PFSK-1 (cell line): ENCODE results near the gene TRIP11.

ENCODE experiments used
- POLR2AphosphoS5 ChIP-seq: IDR thresholded peaks from 2 replicates; pipeline ENCODE4 v1.6.1; 2012; ENCODE audit warnings: low read depth, mild to moderate bottlenecking, control low read depth, low read length, moderate library complexity
- TAF1 ChIP-seq: IDR thresholded peaks from 2 replicates; pipeline ENCODE4 v1.6.1; 2012; ENCODE audit warnings: low read length, control low read depth, borderline replicate concordance; ENCODE audit not compliant: insufficient read depth
- TF ChIP-seq, protein P1 (sequence below), 2 experiments: IDR thresholded peaks; 2 replicates each; pipeline versions ENCODE4 v1.6.1 to v1.8.0; 2011 to 2012; ENCODE audit warnings: low read depth in 2 of 2, low read length in 2 of 2, control low read depth in 1 of 2, inconsistent platforms in 1 of 2, mild to moderate bottlenecking in 1 of 2, moderate library complexity in 1 of 2; ENCODE audit not compliant: insufficient read depth in 1 of 2

DNA sequence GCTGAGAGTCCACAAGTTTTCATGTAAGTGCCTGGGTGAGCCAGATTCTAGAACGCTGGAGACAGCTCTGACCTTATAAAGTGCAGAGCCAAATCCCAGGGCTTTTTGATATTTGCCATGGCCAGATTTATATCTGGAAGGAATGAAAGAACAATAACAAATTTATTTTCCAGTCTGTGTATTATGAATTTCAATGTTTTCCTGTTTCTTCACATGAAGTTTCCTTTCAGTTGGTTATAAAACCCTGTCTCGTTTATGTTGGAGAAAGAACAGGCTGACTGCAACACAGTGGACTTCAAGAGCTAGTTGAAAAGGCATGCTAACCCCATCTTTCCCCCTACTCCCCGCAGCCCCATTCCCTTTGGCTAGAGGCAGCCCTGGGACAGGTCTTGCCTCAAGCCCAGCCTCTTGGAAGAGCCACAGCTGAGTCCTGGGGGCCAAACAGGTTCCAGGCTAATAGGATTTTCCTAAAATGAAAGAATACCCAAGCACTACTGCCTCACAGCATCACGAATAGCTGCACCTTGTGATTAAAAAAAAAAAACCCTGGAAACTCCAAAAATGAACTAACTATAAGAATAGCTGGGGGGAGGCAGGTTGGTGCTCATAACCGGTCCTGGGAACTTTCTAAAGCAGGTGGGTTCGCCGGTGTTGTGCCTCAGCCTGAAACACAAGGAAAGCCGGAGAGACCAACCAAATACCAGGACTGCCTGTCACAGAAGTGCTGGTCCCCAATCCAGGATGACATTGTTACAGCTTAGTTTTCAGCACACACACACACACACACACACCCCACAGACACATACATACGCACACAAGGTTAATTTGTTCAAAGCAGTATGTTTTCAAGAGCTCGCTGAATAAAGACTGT, 93.9 kb downstream of the TRIP11 start:
- no peak for TF ChIP-seq TAF1
- TF ChIP-seq, protein P1, sequence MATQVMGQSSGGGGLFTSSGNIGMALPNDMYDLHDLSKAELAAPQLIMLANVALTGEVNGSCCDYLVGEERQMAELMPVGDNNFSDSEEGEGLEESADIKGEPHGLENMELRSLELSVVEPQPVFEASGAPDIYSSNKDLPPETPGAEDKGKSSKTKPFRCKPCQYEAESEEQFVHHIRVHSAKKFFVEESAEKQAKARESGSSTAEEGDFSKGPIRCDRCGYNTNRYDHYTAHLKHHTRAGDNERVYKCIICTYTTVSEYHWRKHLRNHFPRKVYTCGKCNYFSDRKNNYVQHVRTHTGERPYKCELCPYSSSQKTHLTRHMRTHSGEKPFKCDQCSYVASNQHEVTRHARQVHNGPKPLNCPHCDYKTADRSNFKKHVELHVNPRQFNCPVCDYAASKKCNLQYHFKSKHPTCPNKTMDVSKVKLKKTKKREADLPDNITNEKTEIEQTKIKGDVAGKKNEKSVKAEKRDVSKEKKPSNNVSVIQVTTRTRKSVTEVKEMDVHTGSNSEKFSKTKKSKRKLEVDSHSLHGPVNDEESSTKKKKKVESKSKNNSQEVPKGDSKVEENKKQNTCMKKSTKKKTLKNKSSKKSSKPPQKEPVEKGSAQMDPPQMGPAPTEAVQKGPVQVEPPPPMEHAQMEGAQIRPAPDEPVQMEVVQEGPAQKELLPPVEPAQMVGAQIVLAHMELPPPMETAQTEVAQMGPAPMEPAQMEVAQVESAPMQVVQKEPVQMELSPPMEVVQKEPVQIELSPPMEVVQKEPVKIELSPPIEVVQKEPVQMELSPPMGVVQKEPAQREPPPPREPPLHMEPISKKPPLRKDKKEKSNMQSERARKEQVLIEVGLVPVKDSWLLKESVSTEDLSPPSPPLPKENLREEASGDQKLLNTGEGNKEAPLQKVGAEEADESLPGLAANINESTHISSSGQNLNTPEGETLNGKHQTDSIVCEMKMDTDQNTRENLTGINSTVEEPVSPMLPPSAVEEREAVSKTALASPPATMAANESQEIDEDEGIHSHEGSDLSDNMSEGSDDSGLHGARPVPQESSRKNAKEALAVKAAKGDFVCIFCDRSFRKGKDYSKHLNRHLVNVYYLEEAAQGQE (IDR thresholded peaks at IDR 0.05; ENCODE audit: insufficient read depth in 1 of 2, low read depth in 2 of 2, low read length in 2 of 2): no peak
- TF ChIP-seq POLR2AphosphoS5: no peak
